Measurements from ENCODE around the gene GUCD1.
A peak's percentile ranks its signal among the peaks of the same experiment; 100 is the strongest.

Gene GUCD1

DNA sequence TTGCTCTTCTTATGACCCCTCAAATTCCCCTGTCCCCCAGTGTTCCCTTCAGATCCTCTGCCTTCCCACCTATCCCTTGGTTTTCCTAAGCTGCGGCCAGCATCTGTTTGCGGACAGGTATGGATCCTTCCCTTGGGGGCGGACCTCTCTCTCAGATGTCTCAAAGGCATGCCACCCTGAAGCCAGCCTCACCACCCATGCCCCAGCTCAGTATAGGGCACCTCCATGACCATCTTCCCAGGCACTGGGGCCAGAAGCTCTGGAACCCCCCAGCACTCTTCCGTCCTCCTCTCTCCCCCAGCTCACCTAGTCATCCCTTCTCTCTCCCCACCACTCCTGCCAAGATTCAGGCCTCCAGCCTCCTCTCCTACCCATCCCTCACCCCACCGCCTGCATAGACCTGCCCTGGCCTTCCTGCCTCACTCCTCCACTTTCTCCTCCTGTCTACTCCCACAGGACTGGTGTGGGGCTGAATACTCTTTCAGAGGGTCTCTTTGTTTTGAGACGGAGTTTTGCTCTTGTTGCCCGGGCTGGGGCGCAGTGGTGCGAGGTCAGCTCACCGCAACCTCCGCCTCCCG lies 35.7 kb upstream of the GUCD1 start:
- TF ChIP-seq GATA3 (IDR thresholded peaks at IDR 0.05; ENCODE audit: low read depth, low read length) (no peak), GATA2 (IDR thresholded peaks at IDR 0.05; ENCODE audit: low read depth, low read length) (no peak)

DNA sequence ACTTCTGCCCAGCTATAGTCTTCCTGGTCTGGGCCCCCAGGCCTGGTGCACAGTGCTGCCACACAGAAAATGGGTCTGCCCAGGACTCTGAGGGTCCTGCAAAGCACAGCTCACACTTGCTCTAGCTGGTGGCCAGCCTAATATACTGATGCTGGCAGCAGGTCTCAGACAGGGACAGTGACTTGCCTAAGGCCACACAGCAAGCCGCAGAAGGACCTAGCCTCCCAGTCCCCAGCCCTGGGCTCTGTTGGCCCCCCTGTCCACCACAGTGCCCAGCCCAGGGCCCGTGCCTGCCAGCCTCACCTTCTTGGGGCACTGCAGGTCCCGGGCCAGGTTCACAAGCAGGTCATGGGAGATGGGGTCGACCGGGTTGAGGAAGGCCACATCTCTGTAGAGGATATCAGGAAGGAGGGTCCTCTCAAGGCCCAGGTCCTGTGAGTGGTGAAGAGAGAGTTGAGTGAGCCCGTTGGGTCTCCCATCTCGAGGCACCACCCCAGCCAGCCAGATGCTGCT lies 34.6 kb upstream of the GUCD1 start:
- TF ChIP-seq GATA2 (IDR thresholded peaks at IDR 0.05; ENCODE audit: low read depth, low read length), result no peak
- no peak for TF ChIP-seq GATA3 (IDR thresholded peaks at IDR 0.05; ENCODE audit: low read depth, low read length)

DNA sequence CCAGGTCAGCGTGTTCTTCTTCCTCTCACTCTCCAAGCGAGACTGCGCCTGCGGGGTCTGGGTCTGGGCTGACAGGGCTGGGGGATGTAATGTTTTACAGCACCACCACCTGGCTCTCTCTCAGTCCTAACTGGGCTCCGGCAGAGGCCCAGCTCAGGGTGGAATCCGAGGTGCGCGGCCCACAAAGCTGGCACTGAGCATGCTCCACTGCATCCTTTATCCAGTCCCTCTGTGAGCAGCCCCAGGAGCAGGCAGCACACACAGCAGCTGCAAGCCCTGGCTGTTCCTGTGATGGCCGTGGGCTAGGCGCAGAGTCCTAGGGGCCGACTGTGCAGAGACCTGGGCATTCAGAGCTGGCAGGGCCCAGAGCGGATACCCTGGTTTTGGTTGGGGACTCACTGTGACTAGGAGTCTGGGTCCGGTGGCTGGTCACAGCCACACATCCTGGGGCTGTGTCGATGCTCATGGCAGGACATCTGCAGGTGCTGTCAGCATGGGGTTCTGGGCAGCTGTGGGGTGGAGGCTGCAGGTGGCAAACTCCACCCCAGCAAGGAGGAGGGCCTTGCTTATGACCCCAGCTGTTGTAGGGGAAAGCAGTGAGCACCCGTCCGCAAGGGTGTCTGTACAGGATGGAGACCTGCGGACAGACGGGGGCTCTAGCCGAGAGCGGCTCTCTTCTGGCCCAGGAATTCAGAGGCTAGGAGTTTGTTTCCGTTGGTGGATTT lies 34.0 kb upstream of the GUCD1 start:
- no peak for TF ChIP-seq GATA2 (IDR thresholded peaks at IDR 0.05; ENCODE audit: low read depth, low read length)

DNA sequence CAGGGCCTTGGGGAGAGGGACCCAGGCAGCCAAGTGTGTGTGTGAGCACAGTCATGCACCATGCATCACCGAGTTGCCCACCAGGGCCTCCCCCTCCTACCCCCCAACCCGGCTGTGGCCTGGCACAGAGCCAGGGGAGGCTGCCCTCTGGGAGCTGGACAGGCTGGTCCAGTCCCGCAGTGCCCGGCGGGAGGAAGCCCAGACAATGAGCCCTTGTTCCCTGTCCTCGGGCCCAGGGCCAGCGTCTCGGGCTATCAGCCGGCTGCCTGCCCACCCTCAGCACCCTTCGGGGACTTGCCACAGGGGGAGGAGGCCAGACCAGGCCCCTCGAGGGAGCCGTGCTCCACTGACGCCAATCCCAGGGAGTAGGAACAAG lies 33.4 kb upstream of the GUCD1 start:
- no peak for TF ChIP-seq GATA2 (IDR thresholded peaks at IDR 0.05; ENCODE audit: low read depth, low read length)
- no peak for TF ChIP-seq GATA3 (IDR thresholded peaks at IDR 0.05; ENCODE audit: low read depth, low read length)

DNA sequence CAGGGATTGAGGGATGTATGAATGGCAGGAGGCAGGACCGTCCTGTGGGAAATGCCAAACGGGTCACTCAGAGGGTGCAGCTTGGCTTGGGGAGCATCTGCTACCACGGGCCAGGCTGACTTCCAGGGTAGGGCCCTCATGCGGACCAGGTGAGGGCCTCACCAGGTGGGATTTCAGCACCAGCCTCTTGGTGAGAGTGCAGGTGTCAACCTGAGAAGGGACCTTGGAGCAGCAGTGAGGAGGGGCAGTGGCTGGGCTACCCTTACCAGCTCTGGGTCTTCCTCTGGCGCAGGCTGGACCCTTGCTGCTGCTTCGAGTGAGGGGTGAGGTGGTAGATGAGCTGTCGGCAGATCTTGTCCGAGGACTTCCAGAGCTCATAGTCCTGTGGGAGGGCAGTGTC lies 33.0 kb upstream of the GUCD1 start:
- no peak for TF ChIP-seq GATA2 (IDR thresholded peaks at IDR 0.05; ENCODE audit: low read depth, low read length)
- TF ChIP-seq GATA3 (IDR thresholded peaks at IDR 0.05; ENCODE audit: low read depth, low read length), result no peak

DNA sequence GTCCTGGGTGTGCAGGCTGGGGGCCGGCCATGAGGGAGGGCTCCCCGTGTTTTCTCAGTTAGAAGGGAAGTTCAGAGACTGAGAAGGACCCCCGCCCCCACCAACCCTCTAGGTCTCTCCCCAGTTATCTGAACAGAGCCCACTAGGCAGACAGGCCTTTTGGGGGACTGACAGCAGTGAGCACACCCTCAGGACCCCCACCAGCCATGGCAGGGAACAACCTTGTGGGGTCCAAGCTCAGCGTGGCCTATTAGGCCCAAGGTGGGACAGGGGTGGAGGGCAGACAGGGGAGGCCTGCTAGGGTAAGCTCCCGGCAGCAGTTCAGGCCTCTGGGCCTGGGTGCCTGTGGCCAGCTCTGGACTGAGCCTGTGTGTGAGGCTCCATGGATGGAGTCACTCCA lies 32.3 kb upstream of the GUCD1 start:
- TF ChIP-seq GATA2 (IDR thresholded peaks at IDR 0.05; ENCODE audit: low read depth, low read length) (no peak), GATA3 (IDR thresholded peaks at IDR 0.05; ENCODE audit: low read depth, low read length) (no peak)

DNA sequence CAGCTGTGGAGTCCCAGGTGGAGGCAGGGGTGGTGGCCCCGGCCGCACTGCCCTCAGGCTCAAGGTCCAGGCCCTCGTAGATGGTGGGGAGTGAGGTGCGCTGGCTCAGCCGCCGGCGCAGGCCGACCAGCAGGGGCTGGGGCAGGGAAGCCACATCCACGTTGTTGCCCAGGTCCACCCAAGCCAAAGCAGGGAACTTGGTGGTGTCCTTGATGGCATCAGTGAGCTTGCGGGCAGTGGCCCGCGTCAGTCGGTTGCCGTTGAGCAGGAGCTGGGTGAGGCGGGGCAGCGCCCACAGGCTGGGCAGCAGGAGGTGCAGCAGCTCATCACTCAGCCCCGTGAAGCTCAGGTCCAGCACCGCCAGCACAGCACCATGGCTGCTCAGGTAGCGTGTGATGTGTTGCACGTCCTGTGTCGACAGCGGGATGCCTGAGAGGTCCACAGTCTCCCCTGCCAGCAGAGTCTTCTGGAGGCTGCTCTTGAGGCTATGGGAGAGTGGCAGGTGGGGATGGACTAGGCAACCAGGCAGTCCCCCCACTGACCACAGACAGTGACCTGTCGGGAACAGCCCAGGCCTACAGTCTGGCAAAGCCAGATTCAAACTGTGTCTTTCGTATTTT lies 31.1 kb upstream of the GUCD1 start:
- TF ChIP-seq GATA2 (IDR thresholded peaks at IDR 0.05; ENCODE audit: low read depth, low read length), result no peak
- TF ChIP-seq GATA3 (IDR thresholded peaks at IDR 0.05; ENCODE audit: low read depth, low read length), result no peak

DNA sequence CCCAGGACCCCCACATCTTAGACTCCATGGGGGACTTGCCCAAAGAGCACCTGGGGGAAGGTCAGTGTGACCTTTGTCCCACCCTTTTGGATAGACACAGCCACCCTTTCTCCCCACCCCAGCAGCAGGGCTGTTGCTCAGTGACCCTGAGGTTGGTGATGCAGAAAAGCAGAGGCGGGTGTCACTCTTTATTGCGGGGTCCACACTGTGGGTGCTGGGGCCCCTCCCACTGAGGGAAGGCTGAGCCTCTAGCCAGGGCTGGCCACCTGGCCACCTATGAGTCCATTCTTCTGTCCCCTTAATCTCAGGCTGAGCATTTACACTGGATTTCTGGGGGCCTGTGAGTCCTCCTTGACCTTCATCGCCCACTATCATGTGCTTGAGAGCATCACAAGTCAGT lies 30.5 kb upstream of the GUCD1 start:
- TF ChIP-seq GATA3 (IDR thresholded peaks at IDR 0.05; ENCODE audit: low read depth, low read length) (no peak), GATA2 (IDR thresholded peaks at IDR 0.05; ENCODE audit: low read depth, low read length) (no peak)

DNA sequence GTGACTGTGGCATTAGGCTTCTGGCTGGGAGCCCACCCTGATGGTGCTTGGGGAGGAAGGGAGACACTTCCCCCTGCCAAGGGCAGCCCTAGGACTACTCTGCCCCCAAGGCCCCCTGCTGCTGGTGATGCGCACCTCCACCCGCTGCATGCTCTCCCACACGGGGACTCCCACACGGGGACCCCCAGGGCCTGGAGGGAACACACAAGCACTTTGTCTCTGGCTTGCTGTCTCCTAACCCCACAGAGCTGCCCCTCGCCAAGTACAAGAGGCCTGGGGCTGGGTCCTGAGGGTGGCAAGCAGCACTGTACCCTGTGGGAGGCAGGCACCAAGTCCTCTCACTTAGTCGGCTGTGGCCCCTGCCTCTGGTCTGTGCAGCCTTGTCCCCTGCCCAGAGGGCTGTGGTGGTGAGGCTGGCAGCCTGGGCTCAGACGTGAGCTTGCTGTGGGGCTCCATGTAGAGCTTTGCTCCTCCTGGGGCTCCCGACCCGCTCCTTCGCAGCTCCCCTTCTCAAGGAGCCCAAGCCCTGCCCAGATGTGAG lies 30.0 kb upstream of the GUCD1 start:
- TF ChIP-seq GATA2 (IDR thresholded peaks at IDR 0.05; ENCODE audit: low read depth, low read length) (no peak), GATA3 (IDR thresholded peaks at IDR 0.05; ENCODE audit: low read depth, low read length) (no peak)

DNA sequence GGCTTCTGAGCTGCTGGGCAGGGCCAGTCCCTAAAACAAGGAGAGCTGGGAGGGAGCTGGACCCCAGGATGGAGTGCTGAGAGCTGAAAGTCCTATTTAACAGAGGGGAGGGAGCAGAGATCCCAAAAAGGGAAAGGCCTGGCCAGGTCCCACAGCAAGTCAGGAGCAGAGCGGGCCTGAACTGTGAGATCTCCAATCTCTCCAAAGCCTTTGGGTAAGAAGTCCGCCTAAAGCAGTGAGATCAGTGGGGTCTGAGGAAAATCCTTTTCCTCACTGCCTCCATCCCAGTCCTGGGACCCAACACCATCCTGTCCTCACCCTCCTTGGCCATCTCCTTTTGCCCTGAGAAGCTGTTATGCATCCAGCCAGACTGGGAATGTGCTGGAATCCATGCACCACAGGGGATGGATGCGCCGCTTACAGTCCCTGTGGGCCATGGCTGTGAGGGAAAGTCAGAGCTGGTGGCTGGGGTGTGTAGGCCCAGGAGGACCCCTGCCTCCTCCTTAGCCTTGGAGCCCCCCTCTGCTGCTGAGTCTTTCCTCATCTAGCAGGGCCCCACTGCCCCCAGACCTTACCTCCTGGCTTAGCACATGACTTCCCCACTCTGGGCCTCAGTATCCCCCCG lies 29.3 kb upstream of the GUCD1 start:
- TF ChIP-seq GATA3 (IDR thresholded peaks at IDR 0.05; ENCODE audit: low read depth, low read length) (no peak), GATA2 (IDR thresholded peaks at IDR 0.05; ENCODE audit: low read depth, low read length) (no peak; the same call in 1 of the 2 replicates)

DNA sequence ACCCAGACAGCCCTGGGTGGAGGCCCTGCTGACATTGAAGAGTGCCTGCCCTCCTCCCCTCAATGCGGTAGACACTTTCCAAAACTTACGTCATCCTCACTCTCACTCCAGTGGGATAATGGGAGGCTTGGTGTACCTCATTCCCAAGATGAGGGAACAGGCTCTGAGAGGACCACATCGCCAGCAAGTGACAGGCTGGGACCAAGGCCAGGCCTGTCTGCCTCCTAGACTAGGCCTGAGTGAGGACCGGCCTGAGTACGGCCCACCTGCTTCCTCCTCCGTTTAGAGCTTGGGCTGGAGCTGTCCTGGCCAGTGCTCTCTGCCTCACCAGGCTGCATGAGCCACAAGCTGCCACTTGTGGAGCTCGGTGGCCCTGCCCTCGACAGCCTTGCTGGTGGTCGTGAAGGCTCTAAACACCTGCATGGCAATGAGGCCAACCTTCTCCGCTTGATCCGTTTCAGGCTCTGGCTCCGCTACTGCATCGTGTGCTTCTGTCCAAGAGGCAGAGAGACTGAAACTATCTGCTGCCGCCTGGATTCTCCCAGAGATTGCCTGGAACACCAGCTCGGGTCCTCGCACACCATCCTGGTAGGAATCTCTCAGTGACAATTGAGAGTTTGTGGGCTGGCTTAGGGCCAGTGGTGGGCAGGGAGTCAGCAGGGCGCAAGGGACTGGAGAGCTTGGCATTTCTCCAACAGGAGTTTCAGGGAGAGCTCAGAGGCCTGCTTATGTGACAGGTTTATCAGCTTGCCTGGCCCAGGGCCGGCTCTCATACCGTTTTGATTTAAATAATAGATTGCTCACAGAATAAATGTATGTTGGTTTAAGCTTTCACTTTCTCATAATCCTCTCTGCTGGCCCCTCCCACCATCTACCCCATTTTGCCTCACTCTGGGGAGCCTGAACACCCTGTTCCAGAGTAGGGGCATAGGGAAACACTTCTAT lies 28.6 kb upstream of the GUCD1 start:
- TF ChIP-seq GATA2 (IDR thresholded peaks at IDR 0.05; ENCODE audit: low read depth, low read length) (peak; percentile 75), GATA3 (IDR thresholded peaks at IDR 0.05; ENCODE audit: low read depth, low read length) (no peak)

DNA sequence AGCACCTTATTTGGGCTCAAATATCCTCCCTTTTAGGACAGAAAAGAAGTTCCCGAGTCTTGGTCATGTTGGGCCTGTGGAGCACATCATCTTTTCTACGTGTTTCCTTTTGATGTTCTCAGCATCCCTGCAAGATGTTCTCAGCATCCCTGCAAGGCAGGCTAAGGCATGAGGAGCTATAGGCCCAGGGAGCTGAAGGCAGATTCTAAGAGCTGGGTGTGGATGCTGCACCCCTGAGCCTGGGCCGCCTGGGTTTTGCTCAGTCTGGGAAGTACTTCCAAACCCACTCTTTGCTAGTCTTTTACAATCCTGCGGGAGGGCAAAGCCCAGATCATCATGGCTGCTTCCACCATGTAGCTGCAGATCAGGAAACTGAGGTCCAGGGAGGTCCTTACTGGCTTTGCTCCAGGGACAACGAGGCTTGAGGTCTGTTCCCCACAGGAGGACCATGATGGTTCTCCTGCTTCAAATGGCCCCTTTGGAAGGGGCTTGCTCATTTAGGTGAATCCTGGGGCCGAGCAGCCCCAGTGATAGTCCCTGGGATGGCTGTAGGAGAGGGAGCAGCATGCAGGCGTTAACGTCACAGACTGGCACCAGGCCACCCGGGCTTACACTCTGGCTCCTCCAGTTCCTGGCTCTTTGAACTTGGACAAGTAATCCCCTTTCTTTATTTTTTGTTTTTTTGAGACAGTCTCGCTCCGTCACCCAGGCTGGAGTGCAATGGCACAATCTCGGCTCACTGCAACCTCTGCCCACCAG lies 27.3 kb upstream of the GUCD1 start:
- TF ChIP-seq GATA3 (IDR thresholded peaks at IDR 0.05; ENCODE audit: low read depth, low read length) (no peak), GATA2 (IDR thresholded peaks at IDR 0.05; ENCODE audit: low read depth, low read length) (no peak)

DNA sequence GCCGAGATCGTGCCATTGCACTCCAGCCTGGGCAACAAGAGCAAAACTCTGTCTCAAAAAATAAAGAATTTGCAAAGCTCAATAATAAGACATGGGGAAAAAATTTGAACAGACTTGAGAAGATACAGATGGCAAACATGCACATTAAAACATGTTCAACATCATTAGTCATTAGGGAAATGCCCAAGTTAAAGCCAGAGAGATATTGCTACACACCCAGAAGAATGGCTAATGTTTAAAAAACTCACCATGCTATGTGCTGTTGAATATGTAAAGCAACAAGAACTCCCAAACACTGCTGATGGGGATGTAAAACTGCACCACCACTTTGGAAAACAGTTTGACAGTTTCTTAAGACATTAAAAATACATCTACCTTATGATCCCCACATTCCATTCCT lies 25.3 kb upstream of the GUCD1 start:
- no peak for TF ChIP-seq GATA2 (IDR thresholded peaks at IDR 0.05; ENCODE audit: low read depth, low read length)
- no peak for TF ChIP-seq GATA3 (IDR thresholded peaks at IDR 0.05; ENCODE audit: low read depth, low read length)

Data from SH-SY5Y (cell line).